Measurements from ENCODE around the gene TTYH2.

The TTYH2 gene

DNA sequence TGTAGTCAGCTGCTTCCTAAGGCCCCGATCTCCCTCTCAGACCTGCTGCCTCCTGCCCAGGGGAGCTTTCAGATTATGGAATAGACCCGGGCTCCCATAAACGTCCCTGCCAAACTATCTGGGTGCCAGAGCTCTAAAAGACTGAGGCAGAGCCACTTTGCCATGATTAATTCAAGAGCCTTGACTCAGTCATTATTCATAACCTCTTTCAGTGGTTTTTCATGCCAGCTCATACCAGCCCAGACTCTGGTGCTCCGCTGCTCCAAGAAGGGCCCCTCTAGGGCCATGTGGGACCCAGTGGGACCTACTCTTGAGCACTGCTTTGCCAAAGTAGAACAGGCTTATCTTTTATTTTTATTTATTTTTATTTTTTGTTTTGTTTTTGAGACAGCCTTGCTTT lies 84.6 kb downstream of the TTYH2 start:
- TF ChIP-seq EGR1 (IDR thresholded peaks at IDR 0.05) (no peak), CEBPB (IDR thresholded peaks at IDR 0.05) (no peak), TCF12 (IDR thresholded peaks at IDR 0.05; ENCODE audit: low read depth) (no peak), ZBTB7A (IDR thresholded peaks at IDR 0.05; ENCODE audit: low read depth) (no peak), YY1 (IDR thresholded peaks at IDR 0.05; ENCODE audit: low read depth) (no peak), TEAD4 (IDR thresholded peaks at IDR 0.05) (no peak), TAF1 (IDR thresholded peaks at IDR 0.05; ENCODE audit: low read depth) (no peak), NFIC (IDR thresholded peaks at IDR 0.05) (no peak), RAD21 (IDR thresholded peaks at IDR 0.05; ENCODE audit: low read depth) (no peak), EP300 (IDR thresholded peaks at IDR 0.05; ENCODE audit: borderline replicate concordance) (no peak), CREB1 (IDR thresholded peaks at IDR 0.05; ENCODE audit: low read depth) (no peak), FOXM1 (IDR thresholded peaks at IDR 0.05; ENCODE audit: borderline replicate concordance, low read depth) (no peak)
- TF ChIP-seq, protein P1, sequence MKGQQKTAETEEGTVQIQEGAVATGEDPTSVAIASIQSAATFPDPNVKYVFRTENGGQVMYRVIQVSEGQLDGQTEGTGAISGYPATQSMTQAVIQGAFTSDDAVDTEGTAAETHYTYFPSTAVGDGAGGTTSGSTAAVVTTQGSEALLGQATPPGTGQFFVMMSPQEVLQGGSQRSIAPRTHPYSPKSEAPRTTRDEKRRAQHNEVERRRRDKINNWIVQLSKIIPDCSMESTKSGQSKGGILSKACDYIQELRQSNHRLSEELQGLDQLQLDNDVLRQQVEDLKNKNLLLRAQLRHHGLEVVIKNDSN (IDR thresholded peaks at IDR 0.05) = no peak
- TF ChIP-seq, protein P2, sequence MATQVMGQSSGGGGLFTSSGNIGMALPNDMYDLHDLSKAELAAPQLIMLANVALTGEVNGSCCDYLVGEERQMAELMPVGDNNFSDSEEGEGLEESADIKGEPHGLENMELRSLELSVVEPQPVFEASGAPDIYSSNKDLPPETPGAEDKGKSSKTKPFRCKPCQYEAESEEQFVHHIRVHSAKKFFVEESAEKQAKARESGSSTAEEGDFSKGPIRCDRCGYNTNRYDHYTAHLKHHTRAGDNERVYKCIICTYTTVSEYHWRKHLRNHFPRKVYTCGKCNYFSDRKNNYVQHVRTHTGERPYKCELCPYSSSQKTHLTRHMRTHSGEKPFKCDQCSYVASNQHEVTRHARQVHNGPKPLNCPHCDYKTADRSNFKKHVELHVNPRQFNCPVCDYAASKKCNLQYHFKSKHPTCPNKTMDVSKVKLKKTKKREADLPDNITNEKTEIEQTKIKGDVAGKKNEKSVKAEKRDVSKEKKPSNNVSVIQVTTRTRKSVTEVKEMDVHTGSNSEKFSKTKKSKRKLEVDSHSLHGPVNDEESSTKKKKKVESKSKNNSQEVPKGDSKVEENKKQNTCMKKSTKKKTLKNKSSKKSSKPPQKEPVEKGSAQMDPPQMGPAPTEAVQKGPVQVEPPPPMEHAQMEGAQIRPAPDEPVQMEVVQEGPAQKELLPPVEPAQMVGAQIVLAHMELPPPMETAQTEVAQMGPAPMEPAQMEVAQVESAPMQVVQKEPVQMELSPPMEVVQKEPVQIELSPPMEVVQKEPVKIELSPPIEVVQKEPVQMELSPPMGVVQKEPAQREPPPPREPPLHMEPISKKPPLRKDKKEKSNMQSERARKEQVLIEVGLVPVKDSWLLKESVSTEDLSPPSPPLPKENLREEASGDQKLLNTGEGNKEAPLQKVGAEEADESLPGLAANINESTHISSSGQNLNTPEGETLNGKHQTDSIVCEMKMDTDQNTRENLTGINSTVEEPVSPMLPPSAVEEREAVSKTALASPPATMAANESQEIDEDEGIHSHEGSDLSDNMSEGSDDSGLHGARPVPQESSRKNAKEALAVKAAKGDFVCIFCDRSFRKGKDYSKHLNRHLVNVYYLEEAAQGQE (IDR thresholded peaks at IDR 0.05; ENCODE audit: low read depth) = no peak

DNA sequence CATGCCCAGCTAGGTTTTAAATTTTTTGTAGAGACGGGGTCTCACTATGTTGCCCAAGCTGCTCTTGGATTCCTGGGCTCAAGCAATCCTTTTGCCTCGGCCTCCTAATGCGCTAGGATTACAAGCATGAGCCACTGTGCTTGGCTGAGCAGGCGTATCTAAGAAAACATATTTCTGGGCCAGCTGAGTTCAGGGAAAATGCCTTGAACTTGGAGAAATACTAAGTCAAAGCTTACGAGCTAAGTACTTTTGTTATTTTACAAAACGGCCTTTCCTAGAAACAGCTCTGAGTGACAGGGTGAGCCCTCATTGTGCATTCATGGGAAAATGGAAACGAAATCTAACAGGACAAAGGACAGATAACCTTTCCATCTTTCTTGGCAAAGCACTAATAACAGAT lies 85.4 kb downstream of the TTYH2 start:
- TF ChIP-seq YY1 (IDR thresholded peaks at IDR 0.05; ENCODE audit: low read depth) = no peak
- TF ChIP-seq CEBPB (IDR thresholded peaks at IDR 0.05) = no peak
- TF ChIP-seq TEAD4 (IDR thresholded peaks at IDR 0.05) = no peak
- no peak for TF ChIP-seq RAD21 (IDR thresholded peaks at IDR 0.05; ENCODE audit: low read depth)
- TF ChIP-seq ZBTB7A (IDR thresholded peaks at IDR 0.05; ENCODE audit: low read depth) = no peak
- no peak for TF ChIP-seq EGR1 (IDR thresholded peaks at IDR 0.05)
- TF ChIP-seq CREB1 (IDR thresholded peaks at IDR 0.05; ENCODE audit: low read depth) = no peak
- TF ChIP-seq, protein P3, sequence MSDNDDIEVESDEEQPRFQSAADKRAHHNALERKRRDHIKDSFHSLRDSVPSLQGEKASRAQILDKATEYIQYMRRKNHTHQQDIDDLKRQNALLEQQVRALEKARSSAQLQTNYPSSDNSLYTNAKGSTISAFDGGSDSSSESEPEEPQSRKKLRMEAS (IDR thresholded peaks at IDR 0.05) = no peak
- TF ChIP-seq, protein P1 (IDR thresholded peaks at IDR 0.05) = no peak

DNA sequence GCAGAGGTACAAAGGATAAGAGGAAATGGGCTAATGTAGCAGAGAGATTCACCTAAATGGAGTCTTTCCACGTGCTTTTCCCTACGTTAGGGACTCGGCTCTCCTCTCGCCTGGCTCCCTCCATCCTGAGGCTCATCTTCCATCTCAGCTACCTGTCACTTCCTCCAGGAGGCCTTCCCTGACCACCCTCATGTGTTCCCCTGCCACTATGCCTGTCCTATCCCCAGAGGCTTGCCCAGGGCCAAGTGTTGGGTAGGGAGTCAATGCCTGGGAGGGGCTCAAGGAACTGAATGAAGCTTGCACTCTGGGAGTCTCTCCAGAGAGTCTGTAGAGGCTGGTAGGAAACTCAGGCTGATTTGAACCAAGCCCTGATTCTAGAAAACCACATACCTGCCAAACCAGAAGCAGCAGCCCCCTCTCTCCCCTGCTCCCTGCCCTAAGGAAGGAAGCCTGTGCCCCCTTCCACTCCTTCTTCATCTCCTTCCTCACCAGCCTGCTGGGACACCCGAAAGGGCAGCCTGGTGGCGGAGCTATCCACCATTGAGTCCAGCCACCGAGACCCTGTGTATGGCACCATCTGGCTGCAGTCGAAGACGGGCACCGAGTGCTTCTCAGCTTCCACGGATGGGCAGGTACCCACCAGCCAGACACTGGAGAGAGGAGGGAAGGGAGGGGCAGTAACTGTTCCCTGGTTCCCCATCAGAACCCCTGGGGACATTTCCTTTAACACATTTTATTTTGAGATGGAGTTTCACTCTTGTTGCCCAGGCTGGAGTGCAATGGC lies 86.0 kb downstream of the TTYH2 start:
- TF ChIP-seq, protein P3 (IDR thresholded peaks at IDR 0.05) = no peak
- TF ChIP-seq EP300 (IDR thresholded peaks at IDR 0.05; ENCODE audit: borderline replicate concordance) (no peak), YY1 (IDR thresholded peaks at IDR 0.05; ENCODE audit: low read depth) (no peak), EGR1 (IDR thresholded peaks at IDR 0.05) (no peak), RAD21 (IDR thresholded peaks at IDR 0.05; ENCODE audit: low read depth) (no peak), FOXM1 (IDR thresholded peaks at IDR 0.05; ENCODE audit: borderline replicate concordance, low read depth) (no peak), TAF1 (IDR thresholded peaks at IDR 0.05; ENCODE audit: low read depth) (no peak), ZBTB7A (IDR thresholded peaks at IDR 0.05; ENCODE audit: low read depth) (no peak), CREB1 (IDR thresholded peaks at IDR 0.05; ENCODE audit: low read depth) (no peak), TCF12 (IDR thresholded peaks at IDR 0.05; ENCODE audit: low read depth) (no peak), NFIC (IDR thresholded peaks at IDR 0.05) (no peak), TEAD4 (IDR thresholded peaks at IDR 0.05) (no peak), CEBPB (IDR thresholded peaks at IDR 0.05) (no peak)
- TF ChIP-seq, protein P2 (IDR thresholded peaks at IDR 0.05; ENCODE audit: low read depth) = no peak
- TF ChIP-seq, protein P1 (IDR thresholded peaks at IDR 0.05) = no peak

DNA sequence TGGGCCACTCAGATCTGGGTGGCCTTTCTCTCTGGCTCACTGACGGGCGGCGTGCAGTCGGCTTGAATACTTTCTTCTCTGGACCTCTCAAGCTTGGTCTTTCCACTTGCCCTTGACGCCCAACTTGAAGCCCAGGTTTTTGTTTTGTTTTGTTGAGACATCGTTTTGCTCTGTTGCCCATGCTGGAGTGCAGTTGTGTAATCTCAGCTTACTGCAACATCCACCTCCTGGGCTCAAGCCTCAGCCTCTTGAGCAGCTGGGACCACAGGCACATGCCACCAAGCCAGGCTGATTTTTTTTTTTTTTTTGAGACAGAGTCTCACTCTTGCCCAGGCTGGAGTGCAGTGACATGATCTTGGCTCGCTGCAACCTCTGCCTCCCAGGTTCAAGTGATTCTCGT lies 89.9 kb downstream of the TTYH2 start:
- TF ChIP-seq FOXM1 (IDR thresholded peaks at IDR 0.05; ENCODE audit: borderline replicate concordance, low read depth) (no peak), NFIC (IDR thresholded peaks at IDR 0.05) (no peak), RAD21 (IDR thresholded peaks at IDR 0.05; ENCODE audit: low read depth) (no peak), YY1 (IDR thresholded peaks at IDR 0.05; ENCODE audit: low read depth) (no peak), TEAD4 (IDR thresholded peaks at IDR 0.05) (no peak), EGR1 (IDR thresholded peaks at IDR 0.05) (no peak), EP300 (IDR thresholded peaks at IDR 0.05; ENCODE audit: borderline replicate concordance) (no peak), TCF12 (IDR thresholded peaks at IDR 0.05; ENCODE audit: low read depth) (no peak), CREB1 (IDR thresholded peaks at IDR 0.05; ENCODE audit: low read depth) (no peak), TAF1 (IDR thresholded peaks at IDR 0.05; ENCODE audit: low read depth) (no peak), CEBPB (IDR thresholded peaks at IDR 0.05) (no peak), ZBTB7A (IDR thresholded peaks at IDR 0.05; ENCODE audit: low read depth) (no peak)
- TF ChIP-seq, protein P2 (IDR thresholded peaks at IDR 0.05; ENCODE audit: low read depth) = no peak
- TF ChIP-seq, protein P1 (IDR thresholded peaks at IDR 0.05) = no peak
- TF ChIP-seq, protein P3 (IDR thresholded peaks at IDR 0.05) = no peak
